Measurements from ENCODE around the gene PPTC7.

Gene PPTC7

DNA sequence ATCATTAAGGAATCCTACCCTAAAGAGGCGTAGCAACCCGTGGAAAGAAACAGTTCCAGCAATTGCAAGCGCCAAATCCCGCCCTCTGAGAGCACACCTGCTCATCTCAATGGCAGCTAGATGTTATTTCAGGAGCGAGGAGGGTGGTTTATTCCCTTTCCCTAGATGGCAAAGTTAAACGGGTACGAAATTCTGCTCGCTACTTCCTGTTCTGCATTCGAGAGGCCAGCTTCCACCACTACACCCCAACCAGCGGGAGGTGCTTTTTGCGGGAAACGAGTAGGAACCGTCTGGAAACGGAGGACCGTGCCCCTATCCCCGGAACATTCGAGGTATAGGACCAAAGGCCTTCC lies 81.7 kb downstream of the PPTC7 start:
- TF ChIP-seq, protein P1, sequence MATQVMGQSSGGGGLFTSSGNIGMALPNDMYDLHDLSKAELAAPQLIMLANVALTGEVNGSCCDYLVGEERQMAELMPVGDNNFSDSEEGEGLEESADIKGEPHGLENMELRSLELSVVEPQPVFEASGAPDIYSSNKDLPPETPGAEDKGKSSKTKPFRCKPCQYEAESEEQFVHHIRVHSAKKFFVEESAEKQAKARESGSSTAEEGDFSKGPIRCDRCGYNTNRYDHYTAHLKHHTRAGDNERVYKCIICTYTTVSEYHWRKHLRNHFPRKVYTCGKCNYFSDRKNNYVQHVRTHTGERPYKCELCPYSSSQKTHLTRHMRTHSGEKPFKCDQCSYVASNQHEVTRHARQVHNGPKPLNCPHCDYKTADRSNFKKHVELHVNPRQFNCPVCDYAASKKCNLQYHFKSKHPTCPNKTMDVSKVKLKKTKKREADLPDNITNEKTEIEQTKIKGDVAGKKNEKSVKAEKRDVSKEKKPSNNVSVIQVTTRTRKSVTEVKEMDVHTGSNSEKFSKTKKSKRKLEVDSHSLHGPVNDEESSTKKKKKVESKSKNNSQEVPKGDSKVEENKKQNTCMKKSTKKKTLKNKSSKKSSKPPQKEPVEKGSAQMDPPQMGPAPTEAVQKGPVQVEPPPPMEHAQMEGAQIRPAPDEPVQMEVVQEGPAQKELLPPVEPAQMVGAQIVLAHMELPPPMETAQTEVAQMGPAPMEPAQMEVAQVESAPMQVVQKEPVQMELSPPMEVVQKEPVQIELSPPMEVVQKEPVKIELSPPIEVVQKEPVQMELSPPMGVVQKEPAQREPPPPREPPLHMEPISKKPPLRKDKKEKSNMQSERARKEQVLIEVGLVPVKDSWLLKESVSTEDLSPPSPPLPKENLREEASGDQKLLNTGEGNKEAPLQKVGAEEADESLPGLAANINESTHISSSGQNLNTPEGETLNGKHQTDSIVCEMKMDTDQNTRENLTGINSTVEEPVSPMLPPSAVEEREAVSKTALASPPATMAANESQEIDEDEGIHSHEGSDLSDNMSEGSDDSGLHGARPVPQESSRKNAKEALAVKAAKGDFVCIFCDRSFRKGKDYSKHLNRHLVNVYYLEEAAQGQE (IDR thresholded peaks at IDR 0.05; ENCODE audit: low read depth) = no peak
- TF ChIP-seq, protein P2, sequence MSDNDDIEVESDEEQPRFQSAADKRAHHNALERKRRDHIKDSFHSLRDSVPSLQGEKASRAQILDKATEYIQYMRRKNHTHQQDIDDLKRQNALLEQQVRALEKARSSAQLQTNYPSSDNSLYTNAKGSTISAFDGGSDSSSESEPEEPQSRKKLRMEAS (IDR thresholded peaks at IDR 0.05) = peak; percentile 38; the same call in 1 of the 2 replicates
- no peak for TF ChIP-seq CEBPB (IDR thresholded peaks at IDR 0.05)
- TF ChIP-seq EP300 (IDR thresholded peaks at IDR 0.05; ENCODE audit: borderline replicate concordance) = no peak

DNA sequence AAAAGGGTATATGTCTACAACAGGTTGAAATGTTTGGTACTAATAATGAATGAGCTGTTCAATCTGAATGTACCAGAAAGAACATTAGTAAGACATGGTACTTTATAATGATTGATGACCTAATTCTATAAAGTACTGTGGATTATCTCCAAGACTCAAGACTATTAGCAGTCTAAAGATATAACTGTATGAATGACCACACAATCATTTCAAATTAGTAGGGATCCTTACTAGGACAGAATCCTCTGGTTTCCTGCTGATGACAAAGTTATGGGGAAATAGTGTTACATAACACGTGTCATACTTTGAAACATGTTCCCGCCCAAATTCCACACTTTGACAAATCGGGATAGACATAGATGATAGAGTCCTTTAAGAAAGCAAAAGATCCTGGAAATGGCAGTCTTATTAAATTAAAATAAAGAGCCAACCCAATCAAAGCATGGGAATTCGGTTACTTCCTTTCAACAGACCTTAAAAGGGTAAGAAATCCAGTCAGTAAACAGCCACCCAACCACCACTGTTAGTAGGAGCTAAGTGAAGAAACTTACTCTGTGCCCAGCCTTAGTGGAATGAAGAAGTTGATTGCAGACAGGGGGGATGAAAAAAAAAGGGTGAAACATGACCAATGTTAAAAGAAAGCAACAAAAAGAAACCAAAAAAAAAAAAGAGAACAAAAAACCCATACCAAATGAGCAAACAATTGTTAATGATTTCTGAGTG lies 84.0 kb downstream of the PPTC7 start:
- TF ChIP-seq NFIC (IDR thresholded peaks at IDR 0.05) = no peak
- TF ChIP-seq, protein P3, sequence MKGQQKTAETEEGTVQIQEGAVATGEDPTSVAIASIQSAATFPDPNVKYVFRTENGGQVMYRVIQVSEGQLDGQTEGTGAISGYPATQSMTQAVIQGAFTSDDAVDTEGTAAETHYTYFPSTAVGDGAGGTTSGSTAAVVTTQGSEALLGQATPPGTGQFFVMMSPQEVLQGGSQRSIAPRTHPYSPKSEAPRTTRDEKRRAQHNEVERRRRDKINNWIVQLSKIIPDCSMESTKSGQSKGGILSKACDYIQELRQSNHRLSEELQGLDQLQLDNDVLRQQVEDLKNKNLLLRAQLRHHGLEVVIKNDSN (IDR thresholded peaks at IDR 0.05) = no peak
- no peak for TF ChIP-seq FOXM1 (IDR thresholded peaks at IDR 0.05; ENCODE audit: borderline replicate concordance, low read depth)
- TF ChIP-seq TCF12 (IDR thresholded peaks at IDR 0.05; ENCODE audit: low read depth) = no peak
- TF ChIP-seq TEAD4 (IDR thresholded peaks at IDR 0.05) = no peak
- TF ChIP-seq, protein P2 (IDR thresholded peaks at IDR 0.05) = no peak
- TF ChIP-seq EGR1 (IDR thresholded peaks at IDR 0.05) = no peak
- no peak for TF ChIP-seq ZBTB7A (IDR thresholded peaks at IDR 0.05; ENCODE audit: low read depth)
- no peak for TF ChIP-seq CREB1 (IDR thresholded peaks at IDR 0.05; ENCODE audit: low read depth)
- TF ChIP-seq CEBPB (IDR thresholded peaks at IDR 0.05) = no peak
- TF ChIP-seq TAF1 (IDR thresholded peaks at IDR 0.05; ENCODE audit: low read depth) = no peak

All from Ishikawa (cell line).